Measurements from ENCODE around the gene CLSTN3.

- TF ChIP-seq GATA3 (IDR thresholded peaks at IDR 0.05; ENCODE audit: low read depth, low read length) (no peak), GATA2 (IDR thresholded peaks at IDR 0.05; ENCODE audit: low read depth, low read length) (no peak)
Observed at GRCh38 chr12:7207866-7208625, 77.9 kb downstream of the CLSTN3 start.
